Body of pancreas (tissue), 4 donors: ENCODE results near the gene CEACAM1. TPM values are rescaled to one million over a fixed set of nuclear protein-coding genes. Genes with fewer than 3 reads are reported as not detected.

ENCODE experiments used
- ATAC-seq: fragments of 150-250 bp; one replicate; pipeline ENCODE4 v1.9.1; 2016
- DNase-seq, 4 donors: peaks; one replicate each; pipeline ENCODE4 v3.0.0-alpha.2; 2019
- H3K27ac ChIP-seq, 4 donors: fragments of 200-600 bp; sonication (generic); 1 replicate in 3 of 4; 2 replicates in 1 of 4; pipeline versions ENCODE4 v1.5.1 to v1.6.1; 2016 to 2019; ENCODE audit warnings: mild to moderate bottlenecking in 1 of 4, mixed read lengths in 1 of 4, moderate library complexity in 1 of 4
- H3K27me3 ChIP-seq, 2 donors: fragments of 200-600 bp; sonication (generic); one replicate each; pipeline ENCODE4 v1.6.0; 2016; ENCODE audit warnings: mild to moderate bottlenecking in 1 of 2
- H3K36me3 ChIP-seq, 2 donors: fragments of 200-600 bp; sonication (generic); replicated peaks in 1 of 2; 2 replicates each; pipeline ENCODE4 v1.5.1; 2016; ENCODE audit warnings: low read depth in 2 of 2; ENCODE audit not compliant: insufficient read depth in 1 of 2
- H3K4me1 ChIP-seq: fragments of 200-600 bp; sonication (generic); one replicate; pipeline ENCODE4 v1.6.0; 2016
- H3K4me3 ChIP-seq, 2 donors: fragments of 200-600 bp; sonication (generic); 1 replicate in 1 of 2; 2 replicates in 1 of 2; pipeline ENCODE4 v1.5.1; 2016 to 2019
- H3K9me3 ChIP-seq, 3 donors: fragments of 200-600 bp; sonication (generic); 1 replicate in 2 of 3; 2 replicates in 1 of 3; pipeline ENCODE4 v1.5.1; 2016
- CTCF ChIP-seq, 7 experiments: fragments of 450-650 bp in 4 of 7; fragments of 200-600 bp in 3 of 7; sonication (generic) in 3 of 7; IDR thresholded peaks; one replicate each; pipeline ENCODE4 v1.5.1; 2016 to 2019; ENCODE audit warnings: antibody characterized with exemption in 7 of 7
- POLR2A ChIP-seq, 3 donors: fragments of 450-650 bp; IDR thresholded peaks; one replicate each; pipeline ENCODE4 v1.6.1; 2016; ENCODE audit warnings: antibody characterized with exemption in 3 of 3, mild to moderate bottlenecking in 2 of 3
- WGBS, 2 donors: methylation state at CpG; one replicate each; pipeline ENCODE4 v1.1.5; 2017; 5-methylcytosine and 5-hydroxymethylcytosine counted together
- intact Hi-C: fragments of 100-400 bp; cut with DNase I; formaldehyde crosslinking; loops from one replicate; pipeline ENCODE4 v1.15.1; 2023
- total RNA-seq, 2 donors: library from RNA; depleted of rRNA; stranded (reverse); fragments of >200 nt; gene quantifications; one replicate each; pipeline ENCODE4 v1.1.0, GENCODE V29; 2016

The CEACAM1 gene
- total RNA-seq, 2 donors from 2014 or later: 1.8 to 2.3 TPM

- Histone ChIP-seq H3K9me3 (no peaks in the 10 kb centered on the region), H3K4me1 (peaks cover 20% of the 10 kb centered on the region), H3K27me3 (no peaks in the 10 kb centered on the region), H3K4me3 (no peak overlapping the region), H3K36me3 (no peaks in the 10 kb centered on the region), H3K27ac (no peak overlapping the region)
- intact Hi-C loops: no loop called here
- no peak for ATAC-seq
- no peak for DNase-seq
- TF ChIP-seq POLR2A (IDR thresholded peaks at IDR 0.05) (no peak), CTCF (IDR thresholded peaks at IDR 0.05) (no peak)
- WGBS, 2 donors: 88 to 90% methylated on average over 3 of the region's 3 CpGs
These were observed 32.6 kb downstream of the CEACAM1 start for GRCh38 chr19:42495663-42496062.

- 88 to 92% methylated on average over 3 of the region's 3 CpGs for WGBS, 2 donors
- intact Hi-C loops: no loop called here
- ATAC-seq (no peak), DNase-seq (no peak)
- no peaks in the 10 kb centered on the region for H3K9me3 ChIP-seq
- TF ChIP-seq CTCF (IDR thresholded peaks at IDR 0.05) (no peak), POLR2A (IDR thresholded peaks at IDR 0.05) (no peak)
- no peak overlapping the region for H3K4me3 ChIP-seq
- H3K27me3 ChIP-seq: no peaks in the 10 kb centered on the region
- H3K27ac ChIP-seq: no peak overlapping the region
- peaks cover 20% of the 10 kb centered on the region for H3K4me1 ChIP-seq
- H3K36me3 ChIP-seq: no peaks in the 10 kb centered on the region
These were observed 34.0 kb downstream of the CEACAM1 start for GRCh38 chr19:42494321-42494720.

- WGBS, 2 donors: 40 to 73% methylated on average over 6 of the region's 6 CpGs
- H3K4me1 ChIP-seq: peaks cover 5% of the 10 kb centered on the region
- DNase-seq (peak; percentile 16 to 44 (median 34)), ATAC-seq (peak; percentile 55)
- TF ChIP-seq CTCF (IDR thresholded peaks at IDR 0.05): no peak
- no peak for TF ChIP-seq POLR2A (IDR thresholded peaks at IDR 0.05)
- no peaks in the 10 kb centered on the region for H3K27me3 ChIP-seq
- intact Hi-C loops: no loop called here
- no peaks in the 10 kb centered on the region for H3K36me3 ChIP-seq
- H3K9me3 ChIP-seq: no peaks in the 10 kb centered on the region
- H3K4me3 ChIP-seq: no peak overlapping the region
- peak overlapping the region in 3 of 4 donors; percentile 3 to 76 (median 68) for H3K27ac ChIP-seq
These were observed 39.3 kb downstream of the CEACAM1 start for GRCh38 chr19:42488783-42489521.

GRCh38 chr19:42487798-42488178 is 40.5 kb downstream of the CEACAM1 start:
- no peaks in the 10 kb centered on the region for H3K9me3 ChIP-seq
- H3K36me3 ChIP-seq: no peaks in the 10 kb centered on the region
- H3K4me1 ChIP-seq: peaks cover 5% of the 10 kb centered on the region
- no peak for ATAC-seq
- no peak for TF ChIP-seq CTCF (IDR thresholded peaks at IDR 0.05)
- TF ChIP-seq POLR2A (IDR thresholded peaks at IDR 0.05): no peak
- H3K27me3 ChIP-seq: no peaks in the 10 kb centered on the region
- peak overlapping the region in 1 of 4 donors; percentile 76 for H3K27ac ChIP-seq
- no peak for DNase-seq
- no peak overlapping the region for H3K4me3 ChIP-seq
- intact Hi-C loops: no loop called here
- 75 to 83% methylated on average over 3 of the region's 3 CpGs for WGBS, 2 donors
